ENCODE data around the gene ZNF599.
A peak's percentile ranks its signal among the peaks of the same experiment; 100 is the strongest.

Gene ZNF599

GRCh38 chr19:34744896-34745690, 27.9 kb downstream of the ZNF599 start:
- DNase-seq (ENCODE audit: low read depth): no peak

DNA sequence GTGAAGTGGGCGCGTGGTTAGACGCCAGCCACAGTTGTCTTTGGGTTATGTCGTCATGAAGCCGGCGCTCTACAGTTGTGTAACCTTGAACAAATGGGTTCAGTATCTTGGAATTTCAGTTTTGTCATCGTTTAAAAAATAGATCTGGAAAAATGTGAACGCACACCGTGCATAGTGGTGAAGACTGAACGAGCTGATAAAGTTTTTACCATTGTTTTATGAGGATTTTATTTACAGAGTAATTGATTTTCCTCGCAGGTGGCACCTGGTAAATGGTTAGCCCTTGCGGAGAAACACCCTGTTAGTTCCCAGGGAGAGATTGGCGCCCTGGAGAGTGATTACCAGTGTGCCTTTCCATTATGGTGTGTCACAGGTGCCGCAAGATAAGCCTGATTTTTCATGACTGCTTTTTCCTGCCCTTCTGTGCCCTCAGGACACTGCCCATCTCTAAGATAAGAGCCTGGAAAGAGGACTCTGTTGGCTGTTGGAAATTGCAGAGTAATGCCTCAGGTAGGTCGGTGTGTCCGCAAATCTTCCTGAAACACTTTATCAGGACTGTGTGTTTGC, 38.4 kb downstream of the ZNF599 start:
- peak; percentile 82 for DNase-seq (ENCODE audit: low read depth)

DNA sequence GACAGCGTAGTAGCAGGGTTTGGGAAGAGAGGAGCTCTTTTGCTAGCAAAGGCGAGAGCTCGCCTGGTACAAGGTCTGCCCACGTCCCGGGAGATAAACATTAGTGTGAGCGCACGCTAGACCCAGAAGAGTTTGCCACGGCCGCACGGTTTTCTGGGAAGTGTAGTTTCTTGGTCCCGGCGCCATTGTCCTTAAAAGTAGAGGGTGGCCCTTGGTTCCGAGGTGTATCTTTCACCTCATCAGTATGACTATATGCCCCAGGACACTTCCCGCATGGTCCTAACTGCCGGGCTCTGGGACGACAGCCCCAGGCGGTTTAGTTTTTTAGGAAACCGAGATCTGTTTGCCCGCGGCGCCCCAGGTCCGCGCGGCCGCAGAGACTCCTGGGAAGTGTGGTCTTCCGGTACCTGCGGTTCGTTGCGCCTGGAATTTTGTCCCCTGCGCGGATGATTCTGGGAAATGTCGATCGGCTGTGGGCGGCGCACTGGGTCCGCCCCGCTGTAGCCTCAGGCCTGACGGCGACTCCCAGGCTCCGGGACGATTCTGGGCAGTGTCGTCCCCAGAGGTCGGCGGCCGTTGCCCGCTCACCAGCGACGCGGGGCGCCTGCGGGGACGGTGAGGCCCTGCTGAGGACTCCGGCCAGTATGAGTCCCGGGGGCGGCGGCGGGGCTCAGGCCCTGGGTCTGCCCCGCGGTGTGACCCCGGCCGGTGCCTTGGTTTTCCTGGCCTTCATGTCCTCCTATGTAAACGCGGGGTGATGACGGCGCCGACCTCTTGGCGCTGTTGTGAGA, 39.1 kb downstream of the ZNF599 start, which contains the start of gene ZNF181:
Gene ZNF181, plus strand, starts transcription at position 498 of the 791 bp plus-strand sequence. CDS start 795 bp downstream, outside the sequence.
- DNase-seq (ENCODE audit: low read depth): peak; percentile 89

- DNase-seq (ENCODE audit: low read depth): peak; percentile 60
These were observed 39.7 kb downstream of the ZNF599 start for GRCh38 chr19:34733266-34733745.

DNA sequence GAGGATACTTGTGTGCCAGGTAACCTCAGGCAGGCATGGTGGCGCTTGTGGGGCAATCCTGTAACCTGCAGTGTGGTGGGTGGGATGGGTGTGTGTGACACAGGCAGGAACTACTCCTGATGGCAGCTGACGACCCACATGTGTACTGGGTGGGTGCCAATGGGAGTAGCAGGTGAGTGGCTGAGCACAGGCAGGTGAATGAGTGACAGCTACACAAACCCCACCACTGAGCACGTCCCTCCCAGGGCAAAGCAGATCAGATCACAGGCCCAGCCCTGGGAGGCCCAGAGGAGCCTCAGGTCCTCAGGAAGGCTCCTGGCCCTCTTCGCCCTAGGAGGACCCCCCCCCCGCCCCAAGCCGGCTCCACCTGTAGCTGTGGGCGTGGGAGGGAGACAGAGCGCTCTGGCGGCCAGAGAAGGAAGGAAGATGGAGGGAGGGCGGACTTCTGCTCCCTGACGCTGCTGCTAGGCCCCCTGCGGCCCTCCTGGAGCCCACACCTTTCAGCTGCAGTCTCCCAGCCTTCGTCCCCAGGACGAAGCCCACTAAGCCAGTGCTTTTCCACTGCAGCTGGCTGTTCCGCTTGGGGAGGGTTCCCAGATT, 40.3 kb downstream of the ZNF599 start:
- DNase-seq (ENCODE audit: low read depth): no peak

DNA sequence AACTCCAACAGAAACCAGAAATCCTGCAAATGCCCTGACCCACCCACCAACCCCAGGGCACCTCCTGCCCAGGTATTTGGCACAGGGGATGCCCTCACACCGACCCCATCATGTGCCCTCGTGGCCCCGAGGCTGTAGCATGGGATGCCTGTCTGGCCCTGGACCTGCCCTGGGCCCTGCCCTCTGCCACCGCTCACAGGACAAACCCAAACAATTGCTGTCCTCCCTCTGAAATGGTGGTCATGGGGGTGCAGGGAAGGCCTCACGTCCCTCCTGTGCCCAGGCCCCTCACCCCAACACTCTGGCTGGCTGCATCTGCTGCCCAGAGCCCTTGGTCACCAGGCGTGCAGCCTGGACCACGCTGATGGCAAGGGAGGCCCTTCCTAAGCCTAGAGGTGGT, 41.1 kb downstream of the ZNF599 start:
- DNase-seq (ENCODE audit: low read depth): no peak

DNA sequence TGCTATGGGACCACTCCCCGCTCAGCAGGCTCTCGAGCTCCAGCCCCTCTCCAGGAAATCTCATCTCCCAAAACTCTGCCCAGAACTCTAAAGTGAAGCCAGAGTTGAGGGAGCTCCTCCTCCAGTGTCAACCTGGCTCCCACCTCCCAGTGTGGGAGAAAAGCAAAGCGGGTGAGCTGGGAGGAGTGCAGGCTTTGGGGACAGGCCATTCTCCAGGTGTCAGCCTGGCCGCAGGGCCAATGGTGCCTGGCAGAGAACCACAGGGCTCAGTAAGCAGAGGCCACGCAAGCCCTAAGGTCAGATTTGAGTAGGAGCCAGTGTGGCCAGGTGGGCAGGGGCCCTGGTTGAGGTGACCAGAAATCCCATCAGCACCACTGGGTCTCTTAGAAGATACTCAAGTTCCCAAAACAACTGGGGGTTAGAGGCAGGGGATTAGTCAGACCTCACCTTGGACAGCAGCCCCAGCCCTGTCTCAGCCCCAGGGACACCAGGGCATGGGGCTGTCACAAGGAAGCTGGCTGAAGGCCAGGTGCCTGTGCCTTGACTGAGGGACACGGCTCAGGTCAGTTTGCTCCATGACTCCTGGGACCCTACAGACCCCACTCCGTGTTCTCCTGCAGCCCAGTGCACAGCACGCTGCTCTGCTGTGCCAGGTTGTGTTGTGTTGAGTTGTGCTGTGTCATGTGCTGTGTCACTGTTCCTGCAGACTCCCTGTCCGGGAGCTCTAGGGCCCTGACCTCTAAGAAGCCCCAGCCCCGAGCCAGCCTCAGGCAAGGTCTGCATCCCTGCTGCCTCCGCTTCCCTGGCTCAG, 41.8 kb downstream of the ZNF599 start:
- DNase-seq (ENCODE audit: low read depth): no peak

- no peak for DNase-seq (ENCODE audit: low read depth)
These were observed 47.6 kb downstream of the ZNF599 start for GRCh38 chr19:34725400-34725799.

DNA sequence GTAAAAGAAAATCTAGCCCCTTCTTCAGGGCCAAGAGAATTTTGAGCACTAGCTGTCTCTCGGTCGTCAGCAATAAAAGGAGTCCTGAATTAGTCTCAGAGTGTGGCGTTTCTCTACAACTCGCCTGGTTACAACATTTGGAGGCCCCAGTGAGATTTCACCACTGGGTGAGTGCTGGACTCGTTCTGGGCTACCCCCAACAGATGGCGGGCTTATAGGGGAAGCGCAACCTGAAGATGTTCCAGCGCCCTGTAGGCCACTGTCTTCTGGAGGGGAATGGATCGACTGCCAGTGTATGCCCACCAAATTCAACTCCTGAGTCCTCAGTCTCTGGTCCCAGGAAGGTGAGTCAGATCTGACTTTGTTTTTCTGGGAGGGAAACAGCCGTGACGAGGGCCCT, 50.7 kb downstream of the ZNF599 start:
- DNase-seq (ENCODE audit: low read depth): peak; percentile 13

- DNase-seq (ENCODE audit: low read depth): no peak
These were observed 57.7 kb downstream of the ZNF599 start for GRCh38 chr19:34715357-34715756.

DNA sequence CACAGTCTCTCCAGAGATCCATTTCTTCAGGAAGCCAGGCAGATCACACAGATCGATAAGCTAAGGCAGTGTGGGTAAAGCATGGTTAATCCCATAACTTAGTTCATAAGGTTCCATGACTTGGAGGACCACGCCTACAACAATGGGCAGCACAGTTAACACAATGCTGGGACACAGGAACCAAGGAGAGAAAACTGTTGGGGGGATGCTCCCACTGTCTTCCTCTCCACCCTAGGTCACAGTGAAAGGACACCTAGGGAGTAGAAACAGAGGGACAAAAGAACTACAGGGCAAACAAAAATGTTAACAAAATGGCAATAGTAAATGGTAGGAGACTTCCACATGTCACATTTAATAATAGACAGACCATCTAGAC, 59.8 kb downstream of the ZNF599 start:
- DNase-seq (ENCODE audit: low read depth): no peak

- peak; percentile 76 for DNase-seq (ENCODE audit: low read depth)
These were observed 60.4 kb downstream of the ZNF599 start for GRCh38 chr19:34712395-34713261.

GRCh38 chr19:34711890-34712289, 61.1 kb downstream of the ZNF599 start:
- no peak for DNase-seq (ENCODE audit: low read depth)

Data from ELR (cell line).